Measurements from ENCODE around the gene DCC. TPM values are rescaled to one million over a fixed set of nuclear protein-coding genes. Genes with fewer than 3 reads are reported as not detected.

DCC gene
- polyA plus RNA-seq, 1 of the 3 experiments (the other 2 are of a cell fraction) = 0.20 TPM

- ChIA-PET CTCF (no interaction called here), POLR2A (no interaction called here)
- Histone ChIP-seq H3K9me3 (0 out of 2 replicates have a peak, but pooled peaks cover 5% of the 10 kb centered on the region), H3K9me2 (no peaks in the 10 kb centered on the region), H3K36me3 (replicated peaks in 1 of 2; ENCODE audit: control insufficient read depth in 1 of 2, insufficient read depth in 2 of 2, low read length in 1 of 2) (no peaks in the 10 kb centered on the region), H3F3A (replicated peaks; ENCODE audit: insufficient read depth) (no peaks in the 10 kb centered on the region), H3K79me2 (ENCODE audit: insufficient read depth) (no peaks in the 10 kb centered on the region), H3K4me2 (no peak overlapping the region), H3K27me3 (ENCODE audit: insufficient read depth) (no peaks in the 10 kb centered on the region), H2AFZ (ENCODE audit: low read depth) (no peak overlapping the region), H4K20me1 (ENCODE audit: insufficient read depth) (no peaks in the 10 kb centered on the region), H3K9ac (no peak overlapping the region), H3K4me1 (ENCODE audit: control insufficient read depth in 1 of 2, insufficient read depth in 2 of 2, low read depth in 1 of 2, low read length in 1 of 2) (no peaks in the 10 kb centered on the region), H3K4me3 (ENCODE audit: low read depth in 2 of 2, low read length in 1 of 2) (no peak overlapping the region), H3K27ac (ENCODE audit: low read depth in 2 of 2, low read length in 1 of 2) (no peak overlapping the region)
- TF ChIP-seq RAD21 (IDR thresholded peaks at IDR 0.05; ENCODE audit: low read length) = no peak
- TF ChIP-seq CHD2 (IDR thresholded peaks at IDR 0.05; ENCODE audit: low read length, partially characterized antibody) = no peak
- no peak for TF ChIP-seq JUND (IDR thresholded peaks at IDR 0.05)
- TF ChIP-seq TAF1 (IDR thresholded peaks at IDR 0.05; ENCODE audit: borderline replicate concordance, low read depth, low read length) = no peak
- no peak for TF ChIP-seq IRF3 (IDR thresholded peaks at IDR 0.05; ENCODE audit: low read depth, low read length)
- no peak for TF ChIP-seq RXRA (IDR thresholded peaks at IDR 0.05; ENCODE audit: borderline replicate concordance, low read depth)
- TF ChIP-seq EP300 (IDR thresholded peaks at IDR 0.05; ENCODE audit: borderline replicate concordance in 1 of 2, low read depth in 1 of 2, low read length in 1 of 2) = no peak
- TF ChIP-seq MEF2A (IDR thresholded peaks at IDR 0.05; ENCODE audit: borderline replicate concordance, low read depth) = no peak
- TF ChIP-seq, protein P1, sequence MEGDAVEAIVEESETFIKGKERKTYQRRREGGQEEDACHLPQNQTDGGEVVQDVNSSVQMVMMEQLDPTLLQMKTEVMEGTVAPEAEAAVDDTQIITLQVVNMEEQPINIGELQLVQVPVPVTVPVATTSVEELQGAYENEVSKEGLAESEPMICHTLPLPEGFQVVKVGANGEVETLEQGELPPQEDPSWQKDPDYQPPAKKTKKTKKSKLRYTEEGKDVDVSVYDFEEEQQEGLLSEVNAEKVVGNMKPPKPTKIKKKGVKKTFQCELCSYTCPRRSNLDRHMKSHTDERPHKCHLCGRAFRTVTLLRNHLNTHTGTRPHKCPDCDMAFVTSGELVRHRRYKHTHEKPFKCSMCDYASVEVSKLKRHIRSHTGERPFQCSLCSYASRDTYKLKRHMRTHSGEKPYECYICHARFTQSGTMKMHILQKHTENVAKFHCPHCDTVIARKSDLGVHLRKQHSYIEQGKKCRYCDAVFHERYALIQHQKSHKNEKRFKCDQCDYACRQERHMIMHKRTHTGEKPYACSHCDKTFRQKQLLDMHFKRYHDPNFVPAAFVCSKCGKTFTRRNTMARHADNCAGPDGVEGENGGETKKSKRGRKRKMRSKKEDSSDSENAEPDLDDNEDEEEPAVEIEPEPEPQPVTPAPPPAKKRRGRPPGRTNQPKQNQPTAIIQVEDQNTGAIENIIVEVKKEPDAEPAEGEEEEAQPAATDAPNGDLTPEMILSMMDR (IDR thresholded peaks at IDR 0.05) = no peak
- no peak for TF ChIP-seq POLR2AphosphoS5 (IDR thresholded peaks at IDR 0.05; ENCODE audit: low read depth, low read length)
- TF ChIP-seq FOXM1 (IDR thresholded peaks at IDR 0.05; ENCODE audit: low read depth) = no peak
- TF ChIP-seq SIN3A (IDR thresholded peaks at IDR 0.05; ENCODE audit: borderline replicate concordance, low read depth, low read length) = no peak
- DNase-seq = no peak
- 6% methylated on average over 2 of the region's 2 CpGs for WGBS (ENCODE audit: low lambda C conversion rate)
Observed at GRCh38 chr18:52791321-52791720, 451.3 kb downstream of the DCC start.

- no peaks in the 10 kb centered on the region for H3K9me2 ChIP-seq
- DNase-seq = no peak
- no peaks in the 10 kb centered on the region for H3K27me3 ChIP-seq (ENCODE audit: insufficient read depth)
- WGBS (ENCODE audit: low lambda C conversion rate) = 63% methylated on average over 1 of the region's 1 CpG
- H3K79me2 ChIP-seq (ENCODE audit: insufficient read depth) = no peaks in the 10 kb centered on the region
- POLR2A ChIA-PET = no interaction called here
- H3K36me3 ChIP-seq (replicated peaks in 1 of 2; ENCODE audit: control insufficient read depth in 1 of 2, insufficient read depth in 2 of 2, low read length in 1 of 2) = no peaks in the 10 kb centered on the region
- H2AFZ ChIP-seq (ENCODE audit: low read depth) = no peak overlapping the region
- TF ChIP-seq REST (IDR thresholded peaks at IDR 0.05; ENCODE audit: low read depth, low read length) = no peak
- no peak for TF ChIP-seq MXI1 (IDR thresholded peaks at IDR 0.05; ENCODE audit: low read depth, low read length)
- no peak for TF ChIP-seq GATA2 (CRISPR knock-in tag; IDR thresholded peaks at IDR 0.05)
- TF ChIP-seq USF1 (IDR thresholded peaks at IDR 0.05; ENCODE audit: borderline replicate concordance, low read depth) = no peak
- no peak for TF ChIP-seq FOXM1 (IDR thresholded peaks at IDR 0.05; ENCODE audit: low read depth)
- no peak for TF ChIP-seq MAX (IDR thresholded peaks at IDR 0.05; ENCODE audit: low read depth)
- TF ChIP-seq ELF1 (IDR thresholded peaks at IDR 0.05) = no peak
- no peak for TF ChIP-seq SIN3A (IDR thresholded peaks at IDR 0.05; ENCODE audit: borderline replicate concordance, low read depth, low read length)
- no peak for TF ChIP-seq TEAD4 (IDR thresholded peaks at IDR 0.05; ENCODE audit: borderline replicate concordance, insufficient read depth)
- no peak for TF ChIP-seq EP300 (IDR thresholded peaks at IDR 0.05; ENCODE audit: borderline replicate concordance in 1 of 2, low read depth in 1 of 2, low read length in 1 of 2)
- no peak for TF ChIP-seq TAF1 (IDR thresholded peaks at IDR 0.05; ENCODE audit: borderline replicate concordance, low read depth, low read length)
- no peak overlapping the region for H3K4me3 ChIP-seq (ENCODE audit: low read depth in 2 of 2, low read length in 1 of 2)
- H3F3A ChIP-seq (replicated peaks; ENCODE audit: insufficient read depth) = no peaks in the 10 kb centered on the region
- no peaks in the 10 kb centered on the region; a peak in 1 of 4 replicates for H3K4me1 ChIP-seq (ENCODE audit: control insufficient read depth in 1 of 2, insufficient read depth in 2 of 2, low read depth in 1 of 2, low read length in 1 of 2)
- CTCF ChIA-PET = no interaction called here
- H3K9ac ChIP-seq = no peak overlapping the region
- H3K27ac ChIP-seq (ENCODE audit: low read depth in 2 of 2, low read length in 1 of 2) = no peak overlapping the region
- H3K9me3 ChIP-seq = peaks cover 10% of the 10 kb centered on the region
- no peaks in the 10 kb centered on the region for H4K20me1 ChIP-seq (ENCODE audit: insufficient read depth)
- H3K4me2 ChIP-seq = no peak overlapping the region
Observed at GRCh38 chr18:52812834-52813233, 472.8 kb downstream of the DCC start.
